H9 (cell line): ENCODE results near the gene QSOX1. TPM values are rescaled to one million over a fixed set of nuclear protein-coding genes. Genes with fewer than 3 reads are reported as not detected.

Experiments used
- DNase-seq: peaks from one replicate; pipeline ENCODE4 v3.0.0-alpha.2; 2017
- H2AFZ ChIP-seq: one replicate; pipeline ENCODE4 v1.6.1; 2013; ENCODE audit warnings: mild to moderate bottlenecking, low read length, control low read depth, moderate library complexity
- H2AK5ac ChIP-seq: 2 replicates; pipeline ENCODE4 v1.6.1; 2013; ENCODE audit warnings: low read length, control low read depth, mixed read lengths; ENCODE audit not compliant: insufficient read length
- H2BK120ac ChIP-seq: one replicate; pipeline ENCODE4 v1.6.1; 2013; ENCODE audit warnings: low read depth, mild to moderate bottlenecking, low read length, control low read depth, inconsistent platforms; ENCODE audit not compliant: poor library complexity, severe bottlenecking
- H2BK12ac ChIP-seq: 2 replicates; pipeline ENCODE4 v1.6.1; 2013; ENCODE audit warnings: low read length, control low read depth, mixed read lengths, low read depth; ENCODE audit not compliant: insufficient read length
- H2BK15ac ChIP-seq: 2 replicates; pipeline ENCODE4 v1.6.1; 2013; ENCODE audit warnings: low read depth, low read length, control low read depth
- H2BK20ac ChIP-seq: one replicate; pipeline ENCODE4 v1.6.1; 2013; ENCODE audit warnings: low read depth, mild to moderate bottlenecking, low read length, control low read depth, inconsistent platforms; ENCODE audit not compliant: poor library complexity, severe bottlenecking
- H2BK5ac ChIP-seq: 2 replicates; pipeline ENCODE4 v1.6.1; 2013; ENCODE audit warnings: low read length, control low read depth, mixed read lengths; ENCODE audit not compliant: insufficient read length
- H3K14ac ChIP-seq: 2 replicates; pipeline ENCODE4 v1.6.1; 2013; ENCODE audit warnings: low read length, control low read depth; ENCODE audit not compliant: insufficient read depth
- H3K18ac ChIP-seq: 2 replicates; pipeline ENCODE4 v1.6.1; 2013; ENCODE audit warnings: low read depth, mild to moderate bottlenecking, mixed read lengths, low read length, control low read depth; ENCODE audit not compliant: insufficient read length
- H3K23ac ChIP-seq: 2 replicates; pipeline ENCODE4 v1.6.1; 2013; ENCODE audit warnings: low read length, control low read depth, mixed read lengths, low read depth; ENCODE audit not compliant: insufficient read length
- H3K23me2 ChIP-seq: 2 replicates; pipeline ENCODE4 v1.6.1; 2013; ENCODE audit warnings: low read depth, mild to moderate bottlenecking, mixed read lengths, low read length, control low read depth; ENCODE audit not compliant: insufficient read length, poor library complexity, severe bottlenecking
- H3K27ac ChIP-seq: 2 replicates; pipeline ENCODE4 v1.5.1; 2013; ENCODE audit warnings: low read length, control low read depth, mixed read lengths, low read depth; ENCODE audit not compliant: insufficient read length
- H3K27me3 ChIP-seq: 2 replicates; pipeline ENCODE4 v1.6.1; 2013; ENCODE audit warnings: low read length, control low read depth, inconsistent platforms; ENCODE audit not compliant: insufficient read depth
- H3K4ac ChIP-seq: 2 replicates; pipeline ENCODE4 v1.6.1; 2013; ENCODE audit warnings: low read depth, mild to moderate bottlenecking, control low read depth, inconsistent platforms, low read length, moderate library complexity
- H3K4me1 ChIP-seq: 2 replicates; pipeline ENCODE4 v1.6.1; 2013; ENCODE audit warnings: low read length, control low read depth, inconsistent platforms; ENCODE audit not compliant: insufficient read depth
- H3K4me2 ChIP-seq: 2 replicates; pipeline ENCODE4 v1.6.1; 2013; ENCODE audit warnings: low read length, control low read depth, mixed read lengths; ENCODE audit not compliant: insufficient read length, insufficient read depth
- H3K56ac ChIP-seq: 2 replicates; pipeline ENCODE4 v1.6.1; 2013; ENCODE audit warnings: low read depth, mild to moderate bottlenecking, mixed read lengths, low read length, control low read depth; ENCODE audit not compliant: insufficient read length
- H3K79me1 ChIP-seq: 2 replicates; pipeline ENCODE4 v1.6.1; 2013; ENCODE audit warnings: low read depth, mild to moderate bottlenecking, moderate library complexity, low read length, control low read depth, inconsistent platforms; ENCODE audit not compliant: insufficient read depth, poor library complexity, severe bottlenecking
- H3K79me2 ChIP-seq: 2 replicates; pipeline ENCODE4 v1.6.1; 2013; ENCODE audit warnings: low read length, control low read depth, inconsistent platforms; ENCODE audit not compliant: insufficient read depth
- H3K9ac ChIP-seq: 2 replicates; pipeline ENCODE4 v1.6.1; 2013; ENCODE audit warnings: low read length, control low read depth, mixed read lengths; ENCODE audit not compliant: insufficient read length; ENCODE audit errors: extremely low read depth
- H3K9me3 ChIP-seq: one replicate; pipeline ENCODE4 v1.6.1; 2013; ENCODE audit warnings: low read depth, low read length, inconsistent platforms; ENCODE audit not compliant: control insufficient read depth
- H3T11ph ChIP-seq: one replicate; pipeline ENCODE4 v1.6.1; 2013; ENCODE audit warnings: mild to moderate bottlenecking, low read length, control low read depth, inconsistent platforms
- H4K20me1 ChIP-seq: one replicate; pipeline ENCODE4 v1.6.1; 2013; ENCODE audit not compliant: control insufficient read depth, insufficient read length, insufficient read depth
- H4K5ac ChIP-seq: 2 replicates; pipeline ENCODE4 v1.6.1; 2013; ENCODE audit warnings: low read depth, mild to moderate bottlenecking, mixed read lengths, low read length, control low read depth; ENCODE audit not compliant: insufficient read length
- H4K8ac ChIP-seq: replicated peaks from 2 replicates; pipeline ENCODE4 v1.6.1; 2013; ENCODE audit warnings: low read length, control low read depth, mixed read lengths, low read depth; ENCODE audit not compliant: insufficient read length
- H4K91ac ChIP-seq: 2 replicates; pipeline ENCODE4 v1.6.1; 2013; ENCODE audit warnings: low read depth, mild to moderate bottlenecking, moderate library complexity, mixed read lengths, low read length, control low read depth; ENCODE audit not compliant: insufficient read length
- H3K27ac Mint-ChIP-seq, 3 experiments: 2 replicates in 2 of 3; 3 replicates in 1 of 3; pipeline ENCODE4 v1.8.0; 2020 to 2021; ENCODE audit warnings: mixed read lengths in 3 of 3, mild to moderate bottlenecking in 1 of 3, moderate library complexity in 1 of 3
- H3K27me3 Mint-ChIP-seq: 2 replicates; pipeline ENCODE4 v1.8.0; 2021; ENCODE audit warnings: low read depth, mild to moderate bottlenecking, moderate library complexity, mixed read lengths
- H3K36me3 Mint-ChIP-seq, 3 experiments: 2 replicates in 2 of 3; 3 replicates in 1 of 3; pipeline ENCODE4 v1.8.0; 2020 to 2021; ENCODE audit warnings: low read depth in 3 of 3, mixed read lengths in 3 of 3; ENCODE audit not compliant: insufficient read depth in 1 of 3
- H3K4me1 Mint-ChIP-seq, 2 experiments: 2 replicates each; pipeline ENCODE4 v1.8.0; 2020; ENCODE audit warnings: mixed read lengths in 2 of 2
- H3K4me3 Mint-ChIP-seq, 2 experiments: 2 replicates in 1 of 2; 3 replicates in 1 of 2; pipeline ENCODE4 v1.8.0; 2020 to 2021; ENCODE audit warnings: mild to moderate bottlenecking in 2 of 2, mixed read lengths in 2 of 2, moderate library complexity in 1 of 2
- H3K9me3 Mint-ChIP-seq, 2 experiments: 2 replicates in 1 of 2; 3 replicates in 1 of 2; pipeline ENCODE4 v1.8.0; 2020; ENCODE audit warnings: mild to moderate bottlenecking in 2 of 2, mixed read lengths in 2 of 2, moderate library complexity in 1 of 2
- CTCF ChIP-seq: fragments of 200-600 bp; sonication (generic); conservative IDR thresholded peaks from 3 replicates; pipeline ENCODE4 v1.8.0; 2021; ENCODE audit warnings: antibody characterized with exemption, mild to moderate bottlenecking
- WGBS: extraction: QIAGEN DNeasy Blood & Tissue Kit; methylation state at CpG from one replicate; pipeline ENCODE4 v1.1.7; 2013; ENCODE audit warnings: missing lambda C conversion rate, low lambda C conversion rate, mixed read lengths; ENCODE audit not compliant: insufficient read length; ENCODE audit errors: extremely low coverage; 5-methylcytosine and 5-hydroxymethylcytosine counted together
- total RNA-seq: library from RNA; stranded (reverse); gene quantifications from 2 replicates; pipeline ENCODE4 v1.2.1, GENCODE V29; 2021

The QSOX1 gene
- total RNA-seq, 1 experiment from 2014 or later, result 79.2 TPM

GRCh38 chr1:180173451-180173850, 18.8 kb downstream of the QSOX1 start:
- H2AFZ ChIP-seq, result no peak overlapping the region
- H3K4me1 ChIP-seq, result no peaks in the 10 kb centered on the region
- H2BK120ac ChIP-seq, result no peak overlapping the region
- Mint-ChIP-seq H3K27ac (no peak overlapping the region; a peak in 1 of 7 replicates), H3K4me3 (no peak overlapping the region), H3K27me3 (no peaks in the 10 kb centered on the region), H3K9me3 (no peaks in the 10 kb centered on the region), H3K4me1 (peaks cover 5 to 10% of the 10 kb centered on the region in 2 experiments), H3K36me3 (peaks cover 5 to 7% (median 5%) of the 10 kb centered on the region in 3 experiments; a peak in 5 of 7 replicates)
- no peak overlapping the region for H3K9ac ChIP-seq
- DNase-seq, result no peak
- H3K14ac ChIP-seq, result no peak overlapping the region
- H3K9me3 ChIP-seq, result no peaks in the 10 kb centered on the region
- no peak overlapping the region for H2BK15ac ChIP-seq
- H2BK20ac ChIP-seq, result no peak overlapping the region
- no peaks in the 10 kb centered on the region for H3K79me2 ChIP-seq
- no peak overlapping the region for H3K23ac ChIP-seq
- H3K79me1 ChIP-seq, result no peaks in the 10 kb centered on the region
- no peaks in the 10 kb centered on the region for H3K27me3 ChIP-seq
- H2BK12ac ChIP-seq, result no peak overlapping the region
- H4K91ac ChIP-seq, result no peak overlapping the region
- H4K8ac ChIP-seq, result no peak overlapping the region
- no peak overlapping the region for H4K5ac ChIP-seq
- H3K27ac ChIP-seq, result no peak overlapping the region
- no peaks in the 10 kb centered on the region for H4K20me1 ChIP-seq
- no peak overlapping the region for H3T11ph ChIP-seq
- H3K56ac ChIP-seq, result no peak overlapping the region
- H3K4ac ChIP-seq, result no peak overlapping the region
- 100% methylated on average over 1 of the region's 2 CpGs for WGBS
- H3K23me2 ChIP-seq, result no peaks in the 10 kb centered on the region
- TF ChIP-seq CTCF, result no peak
- no peak overlapping the region for H3K4me2 ChIP-seq
- H3K18ac ChIP-seq, result no peak overlapping the region
- H2BK5ac ChIP-seq, result no peak overlapping the region
- no peak overlapping the region for H2AK5ac ChIP-seq
